Parathyroid adenoma (tissue), 2 donors: ENCODE measurements around the gene LYPD1.

Source experiments
- H2AFZ ChIP-seq: fragments of 300-600 bp; sonication (generic); one replicate; pipeline ENCODE4 v1.7.0; 2017; ENCODE audit warnings: antibody characterized with exemption, mild to moderate bottlenecking
- H3K27ac ChIP-seq: fragments of 300-600 bp; sonication (generic); one replicate; pipeline ENCODE4 v1.7.0; 2017
- H3K27me3 ChIP-seq: fragments of 300-600 bp; sonication (generic); one replicate; pipeline ENCODE4 v1.7.0; 2017; ENCODE audit warnings: low read length; ENCODE audit not compliant: control insufficient read depth, insufficient read depth
- H3K36me3 ChIP-seq: fragments of 300-600 bp; sonication (generic); one replicate; pipeline ENCODE4 v1.7.0; 2017; ENCODE audit warnings: low read length; ENCODE audit not compliant: control insufficient read depth, insufficient read depth
- H3K4me1 ChIP-seq: fragments of 300-600 bp; sonication (generic); one replicate; pipeline ENCODE4 v1.7.0; 2017; ENCODE audit warnings: control low read depth
- H3K4me2 ChIP-seq: fragments of 300-600 bp; sonication (generic); one replicate; pipeline ENCODE4 v1.7.0; 2017; ENCODE audit warnings: low read length
- H3K4me3 ChIP-seq: fragments of 300-600 bp; sonication (generic); one replicate; pipeline ENCODE4 v1.7.0; 2017; ENCODE audit warnings: low read depth, low read length
- H3K79me2 ChIP-seq: fragments of 300-600 bp; sonication (generic); one replicate; pipeline ENCODE4 v1.7.0; 2017; ENCODE audit warnings: control low read depth
- H3K9ac ChIP-seq: fragments of 300-600 bp; sonication (generic); one replicate; pipeline ENCODE4 v1.7.0; 2017; ENCODE audit warnings: mild to moderate bottlenecking
- H3K9me3 ChIP-seq: fragments of 300-600 bp; sonication (generic); one replicate; pipeline ENCODE4 v1.7.0; 2017; ENCODE audit warnings: low read length; ENCODE audit not compliant: control insufficient read depth
- CTCF ChIP-seq: fragments of 300-600 bp; sonication (generic); IDR thresholded peaks from one replicate; pipeline ENCODE4 v1.7.0; 2017; ENCODE audit warnings: antibody characterized with exemption, mild to moderate bottlenecking
- donor health status: primary hyperparathyroidism.

Gene LYPD1

DNA sequence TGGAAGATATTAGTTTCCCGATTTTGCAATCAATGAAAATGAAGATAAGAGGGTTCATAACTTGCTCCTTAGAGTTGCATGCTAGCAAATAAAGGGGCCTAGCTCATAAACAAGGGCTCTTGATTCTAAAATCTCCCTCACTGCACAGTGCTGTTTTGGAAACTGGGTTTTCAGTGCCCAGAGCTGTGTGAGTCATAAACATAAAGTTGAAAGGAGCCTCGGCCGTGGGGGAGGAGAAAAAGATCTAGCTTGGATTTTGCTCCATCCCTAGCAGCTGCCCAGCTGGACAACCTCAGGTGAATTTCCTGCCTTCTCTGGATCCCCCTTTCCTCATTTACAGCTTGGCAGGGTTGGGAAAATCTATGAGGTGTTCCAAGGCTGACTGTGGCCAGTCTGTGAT is 42.5 kb downstream of the LYPD1 start:
- H3K27ac ChIP-seq, result no peak overlapping the region

DNA sequence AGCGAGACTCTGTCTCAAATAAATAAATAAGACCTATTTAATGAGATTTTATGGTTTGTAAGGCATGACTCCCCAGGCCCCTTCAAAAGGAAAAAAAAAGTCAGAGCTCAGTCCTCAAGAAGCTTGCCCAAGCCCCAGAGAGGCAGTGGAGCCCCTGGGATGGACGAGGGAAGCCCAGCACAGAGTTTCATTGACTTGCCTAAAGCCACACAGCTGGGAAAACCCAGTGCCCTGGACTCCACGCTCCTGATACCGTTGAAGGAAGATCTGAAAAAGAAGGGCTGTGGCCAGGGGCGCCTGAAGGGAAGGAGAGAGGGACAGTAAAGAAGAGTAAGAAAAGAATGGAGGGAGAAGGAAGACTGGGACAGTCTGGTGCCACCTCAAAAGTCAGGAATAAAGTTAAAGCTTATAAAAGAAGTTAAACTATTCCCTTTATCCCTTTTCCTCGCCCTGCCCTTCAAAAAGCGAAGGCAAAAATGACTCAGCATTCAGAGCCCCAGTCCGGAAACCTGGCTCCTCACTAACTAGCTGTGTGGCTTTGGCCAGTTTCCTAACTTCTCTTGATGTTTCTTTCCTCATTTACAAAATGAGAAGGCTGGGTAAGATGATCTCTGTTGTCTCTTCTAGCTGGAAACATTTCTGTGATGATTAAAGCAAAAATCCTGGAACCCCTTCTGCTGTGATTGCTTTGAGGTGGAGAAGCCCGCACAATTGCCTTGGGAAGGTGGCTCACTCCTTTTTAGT is 46.7 kb downstream of the LYPD1 start:
- Histone ChIP-seq H3K36me3 (no peaks in the 10 kb centered on the region), H3K27me3 (no peaks in the 10 kb centered on the region), H3K4me1 (no peaks in the 10 kb centered on the region), H3K79me2 (no peaks in the 10 kb centered on the region), H3K9ac (no peak overlapping the region), H3K4me2 (no peak overlapping the region), H3K9me3 (no peaks in the 10 kb centered on the region), H3K27ac (no peak overlapping the region), H2AFZ (no peak overlapping the region), H3K4me3 (no peak overlapping the region)
- no peak for TF ChIP-seq CTCF

More for the DNA sequence above, 42.5 kb downstream of the LYPD1 start:
- H3K4me2 ChIP-seq, result no peak overlapping the region
- H3K9me3 ChIP-seq, result no peaks in the 10 kb centered on the region
- H3K27me3 ChIP-seq, result no peaks in the 10 kb centered on the region
- H3K36me3 ChIP-seq, result no peaks in the 10 kb centered on the region
- no peak overlapping the region for H2AFZ ChIP-seq
- no peaks in the 10 kb centered on the region for H3K4me1 ChIP-seq
- no peak overlapping the region for H3K4me3 ChIP-seq
- H3K9ac ChIP-seq, result no peak overlapping the region
- no peaks in the 10 kb centered on the region for H3K79me2 ChIP-seq
- TF ChIP-seq CTCF, result no peak

DNA sequence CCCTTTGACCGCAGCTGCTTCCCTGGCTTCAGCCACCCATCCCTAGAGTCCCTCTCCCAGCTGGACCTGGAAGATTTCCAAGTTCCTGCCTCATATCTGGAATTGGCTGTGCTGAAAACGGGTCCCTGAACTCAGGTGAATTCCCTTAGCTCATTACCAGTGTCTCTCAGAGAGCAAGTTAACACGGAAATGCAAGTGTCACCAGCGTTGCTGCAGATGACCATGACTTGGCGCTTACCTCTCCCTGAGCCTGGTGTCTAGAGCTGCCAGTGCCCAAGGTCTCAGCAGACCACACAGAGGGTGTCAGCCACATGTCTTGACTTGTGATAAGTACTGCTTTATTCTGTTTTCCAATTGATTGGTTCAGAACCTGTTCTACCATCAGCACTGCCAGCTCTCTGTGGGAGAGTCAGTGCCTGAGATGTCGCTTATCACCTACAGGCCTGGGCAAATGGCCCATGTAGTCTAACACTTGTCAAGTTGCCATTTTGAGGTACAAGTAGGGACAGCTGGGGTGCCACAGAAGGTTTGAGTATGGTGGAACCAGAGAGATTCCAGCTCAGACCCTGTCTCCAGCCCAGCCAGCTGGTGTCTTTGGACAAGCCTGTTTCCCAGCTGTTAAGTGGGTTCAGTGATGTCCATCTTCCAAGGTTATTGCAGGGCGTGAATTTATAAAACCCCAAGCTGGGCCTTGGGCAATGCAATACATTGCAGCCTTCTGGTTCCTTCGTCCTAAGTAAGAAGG is 48.7 kb downstream of the LYPD1 start:
- H3K4me3 ChIP-seq, result no peak overlapping the region
- no peaks in the 10 kb centered on the region for H3K4me1 ChIP-seq
- no peak for TF ChIP-seq CTCF
- no peak overlapping the region for H3K4me2 ChIP-seq
- H3K36me3 ChIP-seq, result no peaks in the 10 kb centered on the region
- H3K27me3 ChIP-seq, result no peaks in the 10 kb centered on the region
- no peaks in the 10 kb centered on the region for H3K9me3 ChIP-seq
- no peak overlapping the region for H3K27ac ChIP-seq
- H3K79me2 ChIP-seq, result no peaks in the 10 kb centered on the region
- no peak overlapping the region for H2AFZ ChIP-seq
- no peak overlapping the region for H3K9ac ChIP-seq

DNA sequence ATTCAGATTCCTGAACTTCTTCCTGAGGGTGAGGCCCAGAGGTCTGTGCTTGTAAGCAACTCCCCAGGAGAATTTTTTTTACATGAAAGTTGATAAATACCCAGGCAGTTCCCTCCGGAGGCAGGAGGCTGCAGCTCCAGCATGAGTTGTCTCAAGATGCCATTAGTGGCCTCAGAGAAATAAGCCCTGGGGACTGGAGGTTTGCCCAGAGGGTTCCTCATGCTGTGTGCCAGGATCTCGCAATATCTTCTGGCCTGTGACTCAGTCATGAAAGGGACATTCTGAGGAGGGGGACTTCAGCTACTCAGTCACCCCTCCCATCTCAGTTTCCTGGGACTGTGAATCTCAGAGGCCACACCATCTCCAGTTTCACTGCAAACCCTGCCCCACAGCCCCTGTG is 49.9 kb downstream of the LYPD1 start:
- Histone ChIP-seq H3K79me2 (no peaks in the 10 kb centered on the region), H3K4me3 (no peak overlapping the region), H2AFZ (no peak overlapping the region), H3K4me2 (no peak overlapping the region), H3K27ac (no peak overlapping the region), H3K9me3 (no peaks in the 10 kb centered on the region), H3K27me3 (no peaks in the 10 kb centered on the region), H3K9ac (no peak overlapping the region), H3K4me1 (no peaks in the 10 kb centered on the region), H3K36me3 (no peaks in the 10 kb centered on the region)
- no peak for TF ChIP-seq CTCF
